GM23338 (cell line): Measurements from ENCODE around the gene CPT1A. TPM values are rescaled to one million over a fixed set of nuclear protein-coding genes. Genes with fewer than 3 reads are reported as not detected.

Experiments used
- ATAC-seq: fragments of 200-7000 bp; cut with Tn5 transposase; 3 replicates; pipeline ENCODE4 v1.9.1; 2020
- DNase-seq: peaks from one replicate; pipeline ENCODE4 v3.0.0-alpha.2; 2015; ENCODE audit warnings: low spot score
- H2AFZ ChIP-seq: fragments of 200-600 bp; sonication (generic); 2 replicates; pipeline ENCODE4 v1.8.0; 2016; ENCODE audit warnings: antibody characterized with exemption, mild to moderate bottlenecking, moderate library complexity
- H3F3A ChIP-seq: fragments of 200-600 bp; sonication (generic); replicated peaks from 2 replicates; pipeline ENCODE4 v1.8.0; 2017; ENCODE audit warnings: antibody characterized with exemption, mixed run types, low read depth
- H3K27ac ChIP-seq: fragments of 200-600 bp; sonication (generic); 2 replicates; pipeline ENCODE4 v1.6.1; 2016; ENCODE audit warnings: low read depth
- H3K27me3 ChIP-seq: fragments of 200-600 bp; sonication (generic); 2 replicates; pipeline ENCODE4 v1.8.0; 2016; ENCODE audit warnings: mild to moderate bottlenecking, mixed run types, moderate library complexity; ENCODE audit not compliant: insufficient read depth
- H3K36me3 ChIP-seq: fragments of 200-600 bp; sonication (generic); 2 replicates; pipeline ENCODE4 v1.8.0; 2016; ENCODE audit warnings: mild to moderate bottlenecking; ENCODE audit not compliant: insufficient read depth
- H3K4me1 ChIP-seq: fragments of 200-600 bp; sonication (generic); 2 replicates; pipeline ENCODE4 v1.8.0; 2016; ENCODE audit warnings: mild to moderate bottlenecking, moderate library complexity; ENCODE audit not compliant: insufficient read depth
- H3K4me2 ChIP-seq: fragments of 200-600 bp; sonication (generic); 2 replicates; pipeline ENCODE4 v1.7.1; 2017; ENCODE audit warnings: mixed run types
- H3K4me3 ChIP-seq: fragments of 200-600 bp; sonication (generic); 2 replicates; pipeline ENCODE4 v1.6.1; 2016; ENCODE audit warnings: mixed run types
- H3K79me2 ChIP-seq: fragments of 200-600 bp; sonication (generic); replicated peaks from 2 replicates; pipeline ENCODE4 v1.8.0; 2017; ENCODE audit warnings: mild to moderate bottlenecking; ENCODE audit not compliant: insufficient read depth
- H3K9me2 ChIP-seq: fragments of 200-600 bp; sonication (generic); 2 replicates; pipeline ENCODE4 v1.8.0; 2017; ENCODE audit not compliant: insufficient read depth
- H4K20me1 ChIP-seq: fragments of 200-600 bp; sonication (generic); replicated peaks from 2 replicates; pipeline ENCODE4 v1.8.0; 2017; ENCODE audit warnings: mild to moderate bottlenecking; ENCODE audit not compliant: insufficient read depth
- H3K27ac Mint-ChIP-seq: 2 replicates; pipeline ENCODE4 v1.8.0; 2020; ENCODE audit warnings: inconsistent platforms, mild to moderate bottlenecking, moderate library complexity, mixed read lengths
- H3K27me3 Mint-ChIP-seq: 3 replicates; pipeline ENCODE4 v1.8.0; 2022; ENCODE audit warnings: low read depth, mild to moderate bottlenecking, moderate library complexity, mixed read lengths, inconsistent platforms; ENCODE audit not compliant: insufficient read depth, poor library complexity
- H3K36me3 Mint-ChIP-seq: 3 replicates; pipeline ENCODE4 v1.8.0; 2021; ENCODE audit warnings: low read depth, mild to moderate bottlenecking, inconsistent platforms, moderate library complexity, mixed read lengths
- H3K4me1 Mint-ChIP-seq: 3 replicates; pipeline ENCODE4 v1.8.0; 2020; ENCODE audit warnings: mild to moderate bottlenecking, inconsistent platforms, mixed read lengths
- H3K4me3 Mint-ChIP-seq: 3 replicates; pipeline ENCODE4 v1.8.0; 2021; ENCODE audit warnings: moderate library complexity, mild to moderate bottlenecking, inconsistent platforms, mixed read lengths
- H3K9me3 Mint-ChIP-seq: 3 replicates; pipeline ENCODE4 v1.8.0; 2020; ENCODE audit warnings: moderate library complexity, mild to moderate bottlenecking, inconsistent platforms, mixed read lengths
- CREB1 ChIP-seq: fragments of 250-450 bp; sonication (Bioruptor Pico); IDR thresholded peaks from 2 replicates; pipeline ENCODE4 v1.5.0; 2020; ENCODE audit warnings: low read depth, mild to moderate bottlenecking, moderate library complexity
- CTCF ChIP-seq, 2 experiments: fragments of 200-600 bp in 1 of 2; sonication (generic) in 1 of 2; conservative IDR thresholded peaks; 2 replicates each; pipeline versions ENCODE4 v1.5.1 to v1.6.1; 2016 to 2017; ENCODE audit warnings: antibody characterized with exemption in 2 of 2, low read depth in 2 of 2, mild to moderate bottlenecking in 2 of 2, moderate library complexity in 1 of 2
- ETS1 ChIP-seq: IDR thresholded peaks from 2 replicates; pipeline ENCODE4 v1.6.1; 2016; ENCODE audit warnings: antibody characterized with exemption
- EZH2 ChIP-seq: fragments of 200-600 bp; sonication (generic); IDR thresholded peaks from one replicate; pipeline ENCODE4 v1.8.0; 2017; ENCODE audit warnings: antibody characterized with exemption, mild to moderate bottlenecking, low read depth; ENCODE audit not compliant: unreplicated experiment
- EZH2phosphoT487 ChIP-seq: fragments of 200-600 bp; sonication (generic); IDR thresholded peaks from one replicate; pipeline ENCODE4 v1.8.1; 2018; ENCODE audit warnings: antibody characterized with exemption; ENCODE audit not compliant: unreplicated experiment
- JUNB ChIP-seq: IDR thresholded peaks from one replicate; pipeline ENCODE4 v1.6.1; 2016; ENCODE audit warnings: antibody characterized with exemption; ENCODE audit not compliant: unreplicated experiment
- NANOG ChIP-seq: IDR thresholded peaks from 2 replicates; pipeline ENCODE4 v1.6.1; 2016; ENCODE audit warnings: antibody characterized with exemption, borderline replicate concordance
- POLR2AphosphoS5 ChIP-seq: IDR thresholded peaks from 2 replicates; pipeline ENCODE4 v1.6.1; 2016; ENCODE audit warnings: antibody characterized with exemption, low read depth
- REST ChIP-seq: IDR thresholded peaks from one replicate; pipeline ENCODE4 v1.6.1; 2018; ENCODE audit warnings: antibody characterized with exemption; ENCODE audit not compliant: unreplicated experiment
- STAT1 ChIP-seq: IDR thresholded peaks from one replicate; pipeline ENCODE4 v1.6.1; 2016; ENCODE audit warnings: antibody characterized with exemption; ENCODE audit not compliant: unreplicated experiment
- ZNF114 ChIP-seq: fragments of 250-450 bp; sonication (Bioruptor Pico); IDR thresholded peaks from 2 replicates; pipeline ENCODE4 v1.5.0; 2020; ENCODE audit warnings: mild to moderate bottlenecking, moderate library complexity
- polyA plus RNA-seq: library from polyadenylated mRNA; unstranded; fragments of >200 nt; fragmentation: Nextera tagmentation; extraction: Ambion mirVana; gene quantifications from 2 replicates; pipeline ENCODE4 v1.2.1, GENCODE V29; 2016
- total RNA-seq: library from RNA; depleted of rRNA; stranded (reverse); fragments of >200 nt; shearing (Covaris generic); gene quantifications from 2 replicates; pipeline ENCODE4 v1.2.3, GENCODE V29; 2014

CPT1A gene
- total and polyA plus RNA-seq, 2 experiments from 2014 or later, result 2.6 to 9.5 TPM

GRCh38 chr11:68756171-68756766 lies 85.4 kb downstream of the CPT1A start (continued):
- no peak for TF ChIP-seq REST
- TF ChIP-seq ZNF114 (CRISPR knock-in tag), result no peak
- no peak for TF ChIP-seq POLR2AphosphoS5

GRCh38 chr11:68753300-68753699 lies 88.4 kb downstream of the CPT1A start:
- Mint-ChIP-seq H3K4me3 (no peak overlapping the region), H3K27me3 (peaks cover 12% of the 10 kb centered on the region), H3K27ac (no peak overlapping the region), H3K9me3 (peaks cover 3% of the 10 kb centered on the region; the same call in 1 of the 3 replicates), H3K36me3 (peaks cover 12% of the 10 kb centered on the region; the same call in 2 of the 3 replicates), H3K4me1 (peaks cover 32% of the 10 kb centered on the region)
- H4K20me1 ChIP-seq, result no peaks in the 10 kb centered on the region
- no peak overlapping the region for H3K4me3 ChIP-seq
- H3F3A ChIP-seq, result peaks cover 4% of the 10 kb centered on the region; the same call in 1 of the 2 replicates
- ATAC-seq (no peak), DNase-seq (no peak)
- H2AFZ ChIP-seq, result no peak overlapping the region
- H3K4me1 ChIP-seq, result peaks cover 9% of the 10 kb centered on the region
- H3K27me3 ChIP-seq, result no peaks in the 10 kb centered on the region
- H3K36me3 ChIP-seq, result no peaks in the 10 kb centered on the region
- no peak overlapping the region for H3K4me2 ChIP-seq
- no peak overlapping the region for H3K27ac ChIP-seq
- no peaks in the 10 kb centered on the region for H3K9me2 ChIP-seq
- TF ChIP-seq NANOG (no peak), CTCF (conservative IDR thresholded peaks at IDR 0.05; ENCODE audit: low read depth in 2 of 2) (peak in 1 of 2 experiments; percentile 44; a peak in 2 of 4 replicates)
- H3K79me2 ChIP-seq, result peaks cover 16% of the 10 kb centered on the region

GRCh38 chr11:68751331-68751856 lies 90.3 kb downstream of the CPT1A start, which contains the start of gene TESMIN:
Gene TESMIN, minus strand, starts transcription at chr11:68751520. Its CDS starts 860 bp downstream, at chr11:68750660.
- Histone ChIP-seq H3K27ac (peak within 1 kb of the TSS; percentile 83), H3K36me3 (peaks cover 8% of the 10 kb centered on the region)
- TF ChIP-seq NANOG, result no peak
- TF ChIP-seq JUNB, result no peak
- no peak for TF ChIP-seq REST
- no peak for TF ChIP-seq EZH2
- TF ChIP-seq ZNF114 (CRISPR knock-in tag), result no peak
- TF ChIP-seq CREB1 (CRISPR knock-in tag), result peak; percentile 57; the same call in 1 of the 2 replicates
- peak; percentile 73 for TF ChIP-seq POLR2AphosphoS5
- TF ChIP-seq ETS1, result no peak
- no peak for TF ChIP-seq STAT1
- TF ChIP-seq EZH2phosphoT487, result no peak

More at GRCh38 chr11:68751331-68751856, 90.3 kb downstream of the CPT1A start, which contains the start of gene TESMIN:
- Histone ChIP-seq H3K9me2 (no peaks in the 10 kb centered on the region), H3K27me3 (no peaks in the 10 kb centered on the region), H2AFZ (no peak within 1 kb of the TSS), H3K4me3 (peak within 1 kb of the TSS; percentile 68), H3K79me2 (peaks cover 25% of the 10 kb centered on the region), H3K4me2 (peak within 1 kb of the TSS; percentile 85), H4K20me1 (no peaks in the 10 kb centered on the region), H3K4me1 (peaks cover 17% of the 10 kb centered on the region), H3F3A (peaks cover 4% of the 10 kb centered on the region; the same call in 1 of the 2 replicates)
- Mint-ChIP-seq H3K36me3 (peaks cover 29% of the 10 kb centered on the region), H3K27ac (peak within 1 kb of the TSS; percentile 80; the same call in 1 of the 2 replicates), H3K9me3 (peaks cover 3% of the 10 kb centered on the region; the same call in 2 of the 3 replicates), H3K4me1 (peaks cover 48% of the 10 kb centered on the region), H3K4me3 (peak within 1 kb of the TSS; percentile 86), H3K27me3 (peaks cover 12% of the 10 kb centered on the region)
- DNase-seq, result peak; percentile 94
- peak; percentile 76 for ATAC-seq
